Measurements from ENCODE around the gene DRAM1.

DRAM1 gene

DNA sequence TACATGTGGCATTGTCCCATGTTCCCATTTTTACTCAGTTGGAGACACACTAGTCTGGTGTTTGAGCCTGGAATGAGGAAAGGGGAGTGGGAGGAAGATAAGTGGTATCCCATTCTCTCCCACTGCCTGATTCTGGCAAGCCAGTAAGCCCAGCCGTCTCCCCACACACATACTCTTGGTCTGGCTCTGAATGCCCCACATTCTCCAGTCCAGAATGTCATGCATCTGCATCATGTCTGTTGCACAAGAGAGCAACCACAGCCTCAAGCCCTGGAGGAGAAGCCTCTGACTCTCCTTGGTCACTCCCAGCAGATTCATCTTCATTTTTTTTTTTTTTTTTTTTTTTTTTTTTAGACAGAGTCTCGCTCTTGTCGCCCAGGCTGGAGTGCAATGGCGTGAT lies 48.0 kb downstream of the DRAM1 start:
- H3K27ac ChIP-seq (ENCODE audit: insufficient read depth, low read length, poor library complexity, severe bottlenecking), result no peak overlapping the region
- peaks cover 2% of the 10 kb centered on the region for H3K27me3 ChIP-seq (replicated peaks; ENCODE audit: control insufficient read depth, insufficient read depth, low read length, poor library complexity, severe bottlenecking)
- no peaks in the 10 kb centered on the region for H3K9me3 ChIP-seq (ENCODE audit: control insufficient read depth, low read length)
- no peak overlapping the region for H3K4me3 ChIP-seq (ENCODE audit: insufficient read depth, low read depth, low read length, poor library complexity, severe bottlenecking)
- no peak for DNase-seq
- H3K36me3 ChIP-seq (ENCODE audit: control insufficient read depth, insufficient read depth, low read length), result no peaks in the 10 kb centered on the region
- no peaks in the 10 kb centered on the region for H3K4me1 ChIP-seq (ENCODE audit: control insufficient read depth, insufficient read depth, low read length, poor library complexity, severe bottlenecking)

- H3K27me3 ChIP-seq (replicated peaks; ENCODE audit: control insufficient read depth, insufficient read depth, low read length, poor library complexity, severe bottlenecking), result peaks cover 2% of the 10 kb centered on the region
- no peak overlapping the region for H3K27ac ChIP-seq (ENCODE audit: insufficient read depth, low read length, poor library complexity, severe bottlenecking)
- H3K4me3 ChIP-seq (ENCODE audit: insufficient read depth, low read depth, low read length, poor library complexity, severe bottlenecking), result no peak overlapping the region
- no peaks in the 10 kb centered on the region for H3K4me1 ChIP-seq (ENCODE audit: control insufficient read depth, insufficient read depth, low read length, poor library complexity, severe bottlenecking)
- DNase-seq, result no peak
- H3K36me3 ChIP-seq (ENCODE audit: control insufficient read depth, insufficient read depth, low read length), result no peaks in the 10 kb centered on the region
- H3K9me3 ChIP-seq (ENCODE audit: control insufficient read depth, low read length), result no peaks in the 10 kb centered on the region
These were observed 48.6 kb downstream of the DRAM1 start for GRCh38 chr12:101925935-101926334.

GRCh38 chr12:101927036-101927435 lies 49.7 kb downstream of the DRAM1 start:
- Histone ChIP-seq H3K4me3 (ENCODE audit: insufficient read depth, low read depth, low read length, poor library complexity, severe bottlenecking) (no peak overlapping the region), H3K27ac (ENCODE audit: insufficient read depth, low read length, poor library complexity, severe bottlenecking) (no peak overlapping the region), H3K4me1 (ENCODE audit: control insufficient read depth, insufficient read depth, low read length, poor library complexity, severe bottlenecking) (no peaks in the 10 kb centered on the region), H3K36me3 (ENCODE audit: control insufficient read depth, insufficient read depth, low read length) (no peaks in the 10 kb centered on the region), H3K9me3 (ENCODE audit: control insufficient read depth, low read length) (no peaks in the 10 kb centered on the region), H3K27me3 (replicated peaks; ENCODE audit: control insufficient read depth, insufficient read depth, low read length, poor library complexity, severe bottlenecking) (peaks cover 2% of the 10 kb centered on the region)
- no peak for DNase-seq

DNA sequence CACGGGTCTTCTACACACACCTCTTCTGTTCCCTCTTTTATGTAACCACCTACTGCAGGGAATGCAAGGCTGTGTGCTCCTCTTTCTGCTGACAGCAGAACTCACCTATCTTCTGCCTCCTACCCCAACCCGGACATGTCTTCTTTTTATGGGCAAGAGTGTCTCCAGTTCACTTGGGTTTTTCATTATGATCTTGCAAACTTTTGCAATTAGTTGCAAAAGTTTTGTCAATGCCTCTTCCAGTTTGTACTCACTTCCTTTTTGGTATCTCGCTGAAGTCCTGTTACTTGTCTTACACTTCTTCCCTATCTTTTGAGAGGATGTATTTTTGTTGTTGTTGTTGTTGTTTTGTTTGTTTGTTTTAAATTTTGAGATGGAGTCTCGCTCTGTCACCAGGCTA lies 50.6 kb downstream of the DRAM1 start:
- no peaks in the 10 kb centered on the region for H3K4me1 ChIP-seq (ENCODE audit: control insufficient read depth, insufficient read depth, low read length, poor library complexity, severe bottlenecking)
- no peaks in the 10 kb centered on the region for H3K9me3 ChIP-seq (ENCODE audit: control insufficient read depth, low read length)
- no peaks in the 10 kb centered on the region for H3K36me3 ChIP-seq (ENCODE audit: control insufficient read depth, insufficient read depth, low read length)
- no peak overlapping the region for H3K27ac ChIP-seq (ENCODE audit: insufficient read depth, low read length, poor library complexity, severe bottlenecking)
- H3K27me3 ChIP-seq (replicated peaks; ENCODE audit: control insufficient read depth, insufficient read depth, low read length, poor library complexity, severe bottlenecking), result peaks cover 2% of the 10 kb centered on the region
- no peak for DNase-seq
- no peak overlapping the region for H3K4me3 ChIP-seq (ENCODE audit: insufficient read depth, low read depth, low read length, poor library complexity, severe bottlenecking)

DNA sequence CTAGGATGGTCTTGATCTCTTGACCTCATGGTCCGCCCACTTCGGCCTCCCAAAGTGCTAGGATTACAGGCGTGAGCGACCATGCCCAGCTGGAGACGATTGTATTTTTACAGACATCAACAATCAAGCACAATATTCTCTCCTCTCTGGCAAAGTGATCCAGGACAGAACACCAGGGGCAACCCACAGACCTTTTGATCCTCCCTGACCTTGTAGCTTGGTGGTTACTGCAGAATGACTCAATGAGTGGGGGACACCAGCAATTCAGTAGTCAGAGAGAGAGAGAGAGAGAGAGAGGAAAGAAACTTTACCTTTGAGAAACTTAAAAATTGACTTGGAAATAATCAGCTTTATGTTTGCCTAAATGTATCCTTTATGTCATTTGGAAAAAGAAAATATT lies 51.2 kb downstream of the DRAM1 start:
- Histone ChIP-seq H3K27ac (ENCODE audit: insufficient read depth, low read length, poor library complexity, severe bottlenecking) (no peak overlapping the region), H3K9me3 (ENCODE audit: control insufficient read depth, low read length) (no peaks in the 10 kb centered on the region)

GRCh38 chr12:101929365-101930041 lies 52.1 kb downstream of the DRAM1 start:
- Histone ChIP-seq H3K9me3 (ENCODE audit: control insufficient read depth, low read length) (no peaks in the 10 kb centered on the region), H3K27me3 (replicated peaks; ENCODE audit: control insufficient read depth, insufficient read depth, low read length, poor library complexity, severe bottlenecking) (peaks cover 2% of the 10 kb centered on the region), H3K4me3 (ENCODE audit: insufficient read depth, low read depth, low read length, poor library complexity, severe bottlenecking) (no peak overlapping the region), H3K4me1 (ENCODE audit: control insufficient read depth, insufficient read depth, low read length, poor library complexity, severe bottlenecking) (no peaks in the 10 kb centered on the region), H3K36me3 (ENCODE audit: control insufficient read depth, insufficient read depth, low read length) (no peaks in the 10 kb centered on the region), H3K27ac (ENCODE audit: insufficient read depth, low read length, poor library complexity, severe bottlenecking) (no peak overlapping the region)
- no peak for DNase-seq

More for the DNA sequence above, 51.2 kb downstream of the DRAM1 start:
- no peak overlapping the region for H3K4me3 ChIP-seq (ENCODE audit: insufficient read depth, low read depth, low read length, poor library complexity, severe bottlenecking)
- peaks cover 2% of the 10 kb centered on the region for H3K27me3 ChIP-seq (replicated peaks; ENCODE audit: control insufficient read depth, insufficient read depth, low read length, poor library complexity, severe bottlenecking)
- no peaks in the 10 kb centered on the region for H3K36me3 ChIP-seq (ENCODE audit: control insufficient read depth, insufficient read depth, low read length)
- DNase-seq, result no peak
- H3K4me1 ChIP-seq (ENCODE audit: control insufficient read depth, insufficient read depth, low read length, poor library complexity, severe bottlenecking), result no peaks in the 10 kb centered on the region

DNA sequence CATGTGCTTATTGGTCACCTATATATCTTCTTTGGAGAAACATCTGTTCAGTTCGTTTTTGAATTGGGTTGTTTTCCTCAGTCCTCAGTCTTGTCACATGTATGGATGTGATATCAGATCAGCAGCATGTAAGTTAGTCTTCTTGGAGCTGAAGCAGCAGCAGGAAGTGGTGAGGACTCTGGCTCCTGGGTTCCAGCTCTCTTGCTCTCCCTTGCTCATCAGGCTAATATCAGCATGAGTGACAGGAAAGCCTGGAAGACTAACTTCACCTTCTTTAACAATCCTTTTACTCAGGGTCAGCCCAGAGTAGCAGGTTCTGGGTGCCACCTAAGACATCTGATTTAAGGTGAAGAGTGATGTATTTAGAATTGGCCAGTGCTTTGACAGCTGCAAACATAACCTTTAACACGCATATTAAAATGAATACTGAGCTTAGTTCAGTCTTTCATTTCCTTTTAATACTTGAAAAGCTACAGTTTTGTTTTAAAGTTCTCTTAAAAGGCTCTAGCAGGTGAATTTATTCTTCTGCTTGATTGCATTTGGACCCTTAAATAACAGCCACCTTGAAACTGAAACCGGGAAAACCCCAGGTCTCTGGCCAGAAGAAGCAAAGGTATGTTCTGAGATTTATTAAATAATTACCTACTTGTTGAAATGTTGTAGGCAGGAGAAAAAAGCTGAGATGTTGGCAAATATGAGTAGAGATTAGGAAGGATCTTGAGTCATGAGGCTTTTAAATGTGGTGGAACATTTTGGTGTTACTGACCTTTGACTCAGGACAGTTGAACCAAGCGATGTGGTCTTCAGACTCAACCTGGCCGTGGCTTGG lies 54.3 kb downstream of the DRAM1 start:
- no peak for DNase-seq

DNA sequence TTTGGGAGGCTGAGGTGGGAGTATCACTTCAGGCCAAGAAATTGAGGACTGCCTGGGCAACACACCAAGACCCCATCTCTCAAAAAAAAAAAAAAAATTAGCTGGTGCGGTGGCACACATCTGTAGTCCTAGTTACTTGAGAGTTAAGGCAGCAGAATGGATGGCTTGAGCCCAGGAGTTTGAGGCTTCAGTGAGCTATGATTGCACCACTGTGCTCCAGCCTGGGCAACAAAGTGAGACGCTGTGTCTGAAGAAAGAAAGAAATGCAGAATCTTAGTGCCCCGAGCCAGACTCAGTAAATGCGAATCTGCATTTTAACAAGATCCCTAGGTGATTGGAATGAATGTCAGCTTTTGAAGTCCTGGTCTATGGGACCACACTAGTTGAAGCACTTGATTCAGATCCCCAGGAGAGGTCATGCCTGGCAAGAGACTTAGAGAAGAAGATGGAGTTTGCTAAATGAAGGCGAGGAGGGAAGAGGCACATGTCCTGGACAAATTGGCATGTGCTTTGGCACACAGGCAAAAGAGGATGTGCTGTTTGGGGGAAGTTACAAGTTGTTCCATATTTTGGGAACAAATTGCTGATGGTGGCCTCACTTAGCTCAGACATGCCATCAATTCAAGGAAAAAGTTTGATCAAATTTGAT lies 56.6 kb downstream of the DRAM1 start:
- Histone ChIP-seq H3K36me3 (ENCODE audit: control insufficient read depth, insufficient read depth, low read length) (no peaks in the 10 kb centered on the region), H3K9me3 (ENCODE audit: control insufficient read depth, low read length) (no peaks in the 10 kb centered on the region), H3K27me3 (replicated peaks; ENCODE audit: control insufficient read depth, insufficient read depth, low read length, poor library complexity, severe bottlenecking) (peaks cover 1% of the 10 kb centered on the region), H3K4me3 (ENCODE audit: insufficient read depth, low read depth, low read length, poor library complexity, severe bottlenecking) (no peak overlapping the region), H3K27ac (ENCODE audit: insufficient read depth, low read length, poor library complexity, severe bottlenecking) (no peak overlapping the region), H3K4me1 (ENCODE audit: control insufficient read depth, insufficient read depth, low read length, poor library complexity, severe bottlenecking) (no peaks in the 10 kb centered on the region)
- no peak for DNase-seq

More for the DNA sequence above, 54.3 kb downstream of the DRAM1 start:
- Histone ChIP-seq H3K36me3 (ENCODE audit: control insufficient read depth, insufficient read depth, low read length) (no peaks in the 10 kb centered on the region), H3K27ac (ENCODE audit: insufficient read depth, low read length, poor library complexity, severe bottlenecking) (no peak overlapping the region), H3K9me3 (ENCODE audit: control insufficient read depth, low read length) (no peaks in the 10 kb centered on the region), H3K4me3 (ENCODE audit: insufficient read depth, low read depth, low read length, poor library complexity, severe bottlenecking) (no peak overlapping the region), H3K27me3 (replicated peaks; ENCODE audit: control insufficient read depth, insufficient read depth, low read length, poor library complexity, severe bottlenecking) (peaks cover 2% of the 10 kb centered on the region), H3K4me1 (ENCODE audit: control insufficient read depth, insufficient read depth, low read length, poor library complexity, severe bottlenecking) (no peaks in the 10 kb centered on the region)

DNA sequence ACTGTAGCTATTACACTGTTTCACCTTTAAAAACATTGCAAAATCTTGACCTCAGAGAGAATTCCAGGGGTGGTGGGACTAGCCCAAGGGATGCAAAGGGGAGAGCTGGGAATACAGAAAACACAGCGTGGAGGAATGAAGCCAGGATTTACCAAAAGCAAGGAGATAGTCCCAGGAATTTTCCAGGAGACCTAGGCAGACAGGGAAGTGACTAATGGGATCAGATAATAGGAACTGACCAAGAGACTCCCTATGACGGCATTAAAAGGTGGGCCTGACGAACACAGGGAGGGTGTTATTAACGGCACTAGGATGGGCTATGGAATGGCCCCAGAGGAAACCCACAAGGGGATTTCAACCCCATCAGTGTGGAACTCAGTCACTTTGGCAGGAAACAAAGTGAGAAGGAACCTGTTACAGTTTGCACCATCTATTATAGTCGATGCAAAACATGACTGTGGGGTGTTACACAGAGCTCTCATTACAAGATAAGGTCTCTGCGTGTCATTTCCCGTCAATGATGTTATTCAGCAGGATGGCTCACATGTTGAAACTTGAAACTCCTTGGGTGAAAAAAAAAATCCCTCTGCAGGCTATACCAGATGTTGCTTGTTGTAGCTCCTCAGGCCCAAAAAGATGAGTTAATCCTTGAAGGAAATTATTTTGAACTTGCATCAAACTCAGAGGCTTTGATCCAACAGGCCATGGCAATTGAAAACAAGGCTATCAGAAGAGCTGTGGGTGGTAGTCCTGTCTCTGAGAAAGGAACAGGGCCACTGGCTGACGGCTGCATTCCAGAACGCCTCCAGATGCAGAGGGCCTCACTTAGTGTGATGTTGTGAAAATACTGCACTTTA lies 58.7 kb downstream of the DRAM1 start:
- no peak for DNase-seq
- H3K27ac ChIP-seq (ENCODE audit: insufficient read depth, low read length, poor library complexity, severe bottlenecking), result no peak overlapping the region

More for the DNA sequence above, 58.7 kb downstream of the DRAM1 start:
- H3K36me3 ChIP-seq (ENCODE audit: control insufficient read depth, insufficient read depth, low read length), result no peaks in the 10 kb centered on the region
- no peaks in the 10 kb centered on the region for H3K9me3 ChIP-seq (ENCODE audit: control insufficient read depth, low read length)
- no peaks in the 10 kb centered on the region for H3K27me3 ChIP-seq (replicated peaks; ENCODE audit: control insufficient read depth, insufficient read depth, low read length, poor library complexity, severe bottlenecking)
- no peaks in the 10 kb centered on the region for H3K4me1 ChIP-seq (ENCODE audit: control insufficient read depth, insufficient read depth, low read length, poor library complexity, severe bottlenecking)
- no peak overlapping the region for H3K4me3 ChIP-seq (ENCODE audit: insufficient read depth, low read depth, low read length, poor library complexity, severe bottlenecking)

Data from effector memory CD4-positive, alpha-beta T cell (primary cell).